ENCODE results near the gene SWAP70. TPM values are rescaled to one million over a fixed set of nuclear protein-coding genes. Genes with fewer than 3 reads are reported as not detected.

SWAP70 gene
- total RNA-seq, 2 donors from 2014 or later: 7.9 to 9.8 TPM

DNA sequence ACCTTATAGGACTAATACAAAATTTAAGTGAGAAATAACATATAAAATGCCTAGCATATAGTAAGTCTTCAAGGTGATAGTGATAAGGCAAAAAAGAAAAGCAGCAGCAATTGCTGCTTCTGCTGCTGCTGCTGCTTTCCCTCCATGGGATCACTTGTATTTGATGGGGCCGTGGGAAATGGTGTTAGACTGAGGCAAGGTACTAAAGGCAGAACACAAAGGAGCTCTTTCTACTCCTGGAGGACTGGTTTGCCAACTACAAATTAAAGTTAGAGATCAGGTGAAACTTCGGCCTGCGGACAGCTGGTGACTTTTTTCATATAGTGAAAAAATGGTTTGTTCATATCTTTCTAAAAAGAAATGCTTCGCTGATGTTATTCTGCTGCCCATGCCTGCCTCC is 46.3 kb downstream of the SWAP70 start:
- ATAC-seq (no peak), DNase-seq (ENCODE audit: low spot score) (no peak)
- no peaks in the 10 kb centered on the region for H3K9me3 Mint-ChIP-seq
- no peaks in the 10 kb centered on the region for H3K27me3 Mint-ChIP-seq
- no peak overlapping the region for H3K27ac Mint-ChIP-seq
- H3K4me1 Mint-ChIP-seq (ENCODE audit: low read depth in 2 of 2): peaks cover 0 to 4% of the 10 kb centered on the region in 2 donors
- no peaks in the 10 kb centered on the region for H3K36me3 Mint-ChIP-seq
- H3K4me3 Mint-ChIP-seq: no peak overlapping the region

DNA sequence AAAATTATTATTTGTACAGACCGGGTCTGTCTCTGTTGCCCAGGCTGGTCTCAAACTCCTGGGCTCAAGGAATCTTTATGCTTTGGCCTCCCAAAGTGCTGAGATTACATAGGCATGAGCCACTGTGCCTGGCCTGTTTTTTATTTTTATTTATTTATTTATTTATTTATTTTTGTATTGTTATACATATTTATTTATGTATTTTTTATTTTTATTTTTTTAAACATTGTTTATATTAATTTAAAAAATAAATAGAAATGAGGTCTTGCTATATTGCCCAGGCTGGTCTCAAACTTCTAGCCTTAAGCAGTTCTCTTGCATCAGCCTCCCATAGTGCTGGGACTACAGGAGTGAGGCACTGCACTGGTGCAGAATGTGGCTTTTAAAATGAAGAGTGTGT is 47.0 kb downstream of the SWAP70 start:
- ATAC-seq (no peak), DNase-seq (ENCODE audit: low spot score) (no peak)
- Mint-ChIP-seq H3K36me3 (no peaks in the 10 kb centered on the region), H3K27me3 (no peaks in the 10 kb centered on the region), H3K4me3 (no peak overlapping the region), H3K27ac (no peak overlapping the region), H3K4me1 (ENCODE audit: low read depth in 2 of 2) (peaks cover under 1 to 4% of the 10 kb centered on the region in 2 donors), H3K9me3 (no peaks in the 10 kb centered on the region)

DNA sequence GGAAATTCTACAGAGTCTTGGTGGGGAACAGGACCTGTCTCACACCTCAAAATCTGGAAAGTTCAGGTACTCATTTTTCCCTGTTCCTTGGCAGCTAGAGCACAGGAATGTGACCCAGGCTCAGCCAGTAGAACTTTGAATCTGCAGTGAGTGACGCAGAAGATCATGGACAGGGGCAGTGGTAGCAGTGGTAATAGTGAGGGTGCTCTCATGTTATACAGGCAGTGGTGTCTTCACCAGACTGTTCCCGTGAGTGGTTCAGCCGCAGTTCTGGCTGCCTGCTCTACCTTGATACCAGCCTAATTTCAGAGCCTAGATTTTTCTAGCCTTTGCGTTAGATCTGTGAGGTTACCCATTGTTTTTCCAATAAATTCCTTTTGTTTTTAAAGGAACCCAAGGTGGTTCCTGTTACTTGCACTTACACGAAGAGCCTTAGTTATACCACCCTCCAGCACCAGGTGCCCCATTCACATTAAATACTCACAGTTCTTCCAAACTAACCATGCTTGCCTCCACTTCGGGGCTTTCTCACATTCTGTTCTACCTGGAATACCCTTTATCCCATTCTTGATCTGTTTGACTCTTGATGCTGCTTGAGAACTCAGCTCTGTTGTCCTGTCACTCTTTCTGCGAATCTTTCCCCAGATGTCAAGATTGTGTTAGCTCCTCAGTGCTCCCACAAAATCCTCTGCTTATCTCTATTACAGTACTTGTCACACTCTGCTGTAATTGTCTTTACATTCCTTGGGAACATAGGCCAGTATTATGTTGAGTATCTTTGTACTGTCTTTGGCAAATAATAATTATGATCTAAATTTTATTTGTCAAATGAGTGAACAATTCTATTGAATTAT is 47.8 kb downstream of the SWAP70 start:
- Mint-ChIP-seq H3K27ac (no peak overlapping the region), H3K27me3 (no peaks in the 10 kb centered on the region), H3K36me3 (peaks cover 3% of the 10 kb centered on the region), H3K4me3 (no peak overlapping the region), H3K9me3 (peaks cover 2% of the 10 kb centered on the region), H3K4me1 (ENCODE audit: low read depth in 2 of 2) (peaks cover 7 to 9% of the 10 kb centered on the region in 2 donors)
- DNase-seq (ENCODE audit: low spot score) (no peak), ATAC-seq (no peak)

DNA sequence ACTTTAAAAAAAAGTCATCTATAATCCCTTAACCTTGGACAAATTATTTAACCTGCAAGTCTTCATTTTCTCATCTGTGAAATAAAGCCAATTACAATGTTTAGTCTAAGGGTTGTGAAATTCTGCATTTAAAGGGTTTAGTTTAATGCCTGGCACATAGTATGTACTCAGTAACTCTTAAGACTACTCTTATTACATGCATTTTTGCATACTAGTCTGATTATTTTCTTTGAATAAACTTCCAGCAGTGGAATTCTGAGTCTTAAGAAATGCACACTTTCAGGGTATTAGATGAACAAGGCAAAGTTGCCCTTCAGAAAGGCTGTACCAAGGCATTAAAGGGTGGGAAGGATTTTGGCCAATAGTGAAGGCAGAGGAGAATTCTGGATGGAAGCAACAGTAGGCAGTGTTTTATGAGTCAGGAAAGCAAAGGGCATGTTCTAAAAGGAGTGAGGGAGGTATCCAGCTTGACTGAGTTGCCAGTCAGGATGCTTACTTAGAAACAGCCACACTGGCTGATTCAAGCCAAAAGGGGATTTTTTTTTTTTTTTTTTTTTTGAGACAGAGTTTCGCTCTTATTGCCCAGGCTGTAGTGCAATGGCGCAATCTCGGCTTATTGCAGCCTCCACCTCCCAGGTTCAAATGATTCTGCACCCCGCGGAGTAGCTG is 50.5 kb downstream of the SWAP70 start:
- peaks cover 12 to 15% of the 10 kb centered on the region in 2 donors for H3K4me1 Mint-ChIP-seq (ENCODE audit: low read depth in 2 of 2)
- H3K27ac Mint-ChIP-seq: no peak overlapping the region
- H3K36me3 Mint-ChIP-seq: peaks cover 7% of the 10 kb centered on the region
- H3K27me3 Mint-ChIP-seq: no peaks in the 10 kb centered on the region
- peak overlapping the region; percentile 6 for H3K4me3 Mint-ChIP-seq
- ATAC-seq: peak in 1 of 2 donors; percentile 72
- no peak for DNase-seq (ENCODE audit: low spot score)
- peaks cover 3% of the 10 kb centered on the region for H3K9me3 Mint-ChIP-seq

DNA sequence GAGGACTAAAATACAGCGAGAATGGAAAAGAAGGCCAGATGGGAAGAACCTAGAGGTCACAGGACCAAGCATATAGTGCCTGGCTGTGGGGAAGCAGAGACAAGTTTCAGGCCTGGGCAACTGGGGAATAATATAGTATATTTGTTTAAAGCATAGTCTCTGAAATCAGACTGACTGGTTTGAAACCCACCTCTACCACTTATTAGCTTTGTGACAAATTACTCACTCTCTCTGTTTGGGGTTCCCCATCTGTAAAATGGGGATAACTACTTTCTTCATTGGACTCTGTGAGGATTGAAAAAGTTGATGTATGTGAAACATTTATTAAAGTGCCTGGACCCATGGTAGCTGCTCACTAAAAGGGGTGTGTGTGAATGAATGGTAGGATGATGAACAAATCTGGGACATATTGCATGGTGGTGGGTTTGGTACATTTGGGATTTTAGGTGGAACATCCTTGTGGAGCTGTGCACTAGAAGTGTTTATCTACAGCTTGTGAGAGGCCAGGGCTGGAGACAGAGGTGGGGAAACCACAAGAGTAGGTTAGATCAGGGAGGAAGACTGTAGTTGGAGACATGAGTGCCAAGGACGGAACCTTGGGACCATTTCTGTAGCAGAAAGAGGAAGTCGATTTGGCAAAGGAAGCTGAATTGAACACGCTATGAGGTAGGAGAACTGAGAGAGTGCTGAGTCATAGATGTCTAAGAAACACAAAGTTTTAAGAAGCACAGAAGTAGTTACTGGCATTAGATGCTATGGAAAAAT is 52.6 kb downstream of the SWAP70 start:
- Mint-ChIP-seq H3K27me3 (no peaks in the 10 kb centered on the region), H3K9me3 (peaks cover 3% of the 10 kb centered on the region), H3K27ac (peak overlapping the region; percentile 55 to 64), H3K4me3 (peak overlapping the region; percentile 61), H3K4me1 (ENCODE audit: low read depth in 2 of 2) (peaks cover 22 to 23% of the 10 kb centered on the region in 2 donors), H3K36me3 (peaks cover 7% of the 10 kb centered on the region)
- ATAC-seq (peak in 1 of 2 donors; percentile 45), DNase-seq (ENCODE audit: low spot score) (no peak)

DNA sequence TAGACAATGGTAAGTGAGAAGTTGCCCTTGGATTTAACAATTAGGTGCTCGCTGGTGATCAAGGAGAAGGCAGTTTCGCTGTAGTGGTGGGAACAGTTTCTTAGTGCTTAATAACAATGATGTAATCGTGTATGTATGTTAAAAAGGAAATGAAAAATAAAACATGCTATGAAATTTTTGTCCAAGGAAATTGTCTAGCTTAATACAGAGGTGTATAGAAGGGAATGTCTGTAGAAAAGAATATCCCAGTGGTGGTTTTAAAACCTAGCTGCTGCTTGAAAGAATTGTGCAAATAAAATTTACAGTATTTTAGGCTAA is 53.1 kb downstream of the SWAP70 start:
- ATAC-seq (no peak), DNase-seq (ENCODE audit: low spot score) (no peak)
- H3K27me3 Mint-ChIP-seq: no peaks in the 10 kb centered on the region
- H3K27ac Mint-ChIP-seq: peak overlapping the region; percentile 55 to 64
- peak overlapping the region; percentile 61 for H3K4me3 Mint-ChIP-seq
- peaks cover 7% of the 10 kb centered on the region for H3K36me3 Mint-ChIP-seq
- H3K9me3 Mint-ChIP-seq: peaks cover 3% of the 10 kb centered on the region
- peaks cover 22 to 23% of the 10 kb centered on the region in 2 donors for H3K4me1 Mint-ChIP-seq (ENCODE audit: low read depth in 2 of 2)

DNA sequence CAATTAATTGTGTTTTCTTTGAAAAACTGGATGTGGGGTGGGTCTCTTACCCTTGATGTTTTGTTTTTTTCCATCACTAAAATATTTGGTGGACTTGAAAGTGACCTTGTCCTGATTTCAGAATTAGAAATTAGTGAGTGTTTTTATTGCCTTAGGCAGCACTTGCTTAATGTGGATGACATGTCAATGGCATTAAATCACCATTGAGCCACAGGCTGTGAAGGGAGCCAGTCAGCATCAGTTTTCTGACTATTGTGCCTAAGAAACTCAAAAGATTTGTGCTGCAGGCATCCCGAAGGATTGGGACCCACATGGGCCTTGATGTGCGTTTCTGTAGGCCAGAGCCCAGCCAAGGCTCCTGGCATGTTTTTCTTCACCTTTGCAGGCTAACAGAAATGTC is 53.8 kb downstream of the SWAP70 start:
- no peak overlapping the region for H3K4me3 Mint-ChIP-seq
- peaks cover 3% of the 10 kb centered on the region for H3K9me3 Mint-ChIP-seq
- peaks cover 7% of the 10 kb centered on the region for H3K36me3 Mint-ChIP-seq
- H3K4me1 Mint-ChIP-seq (ENCODE audit: low read depth in 2 of 2): peaks cover 22 to 23% of the 10 kb centered on the region in 2 donors
- DNase-seq (ENCODE audit: low spot score) (no peak), ATAC-seq (no peak)
- H3K27me3 Mint-ChIP-seq: no peaks in the 10 kb centered on the region
- H3K27ac Mint-ChIP-seq: no peak overlapping the region

DNA sequence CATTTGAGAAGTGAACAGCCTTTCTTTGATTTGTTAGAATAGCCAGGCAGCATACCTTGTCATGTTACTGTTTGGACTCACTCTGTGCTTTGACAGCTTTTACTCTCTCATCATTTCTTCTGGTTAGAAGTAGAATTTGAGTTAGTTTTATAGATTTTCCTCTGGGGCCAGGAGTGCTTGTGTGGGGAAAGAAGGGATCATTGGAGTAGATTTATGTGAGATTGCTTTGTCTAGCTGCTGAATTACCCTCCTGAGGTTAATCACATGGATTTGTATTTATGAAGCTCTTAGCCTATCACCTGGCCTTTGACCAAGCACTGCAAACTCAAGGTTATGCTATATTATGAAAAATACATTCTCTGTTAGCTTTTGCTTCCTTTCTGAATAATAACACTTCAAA is 54.3 kb downstream of the SWAP70 start:
- ATAC-seq (no peak), DNase-seq (ENCODE audit: low spot score) (no peak)
- peaks cover 3% of the 10 kb centered on the region for H3K9me3 Mint-ChIP-seq
- H3K27ac Mint-ChIP-seq: no peak overlapping the region
- H3K36me3 Mint-ChIP-seq: peaks cover 7% of the 10 kb centered on the region
- H3K4me1 Mint-ChIP-seq (ENCODE audit: low read depth in 2 of 2): peaks cover 22 to 23% of the 10 kb centered on the region in 2 donors
- H3K4me3 Mint-ChIP-seq: no peak overlapping the region
- H3K27me3 Mint-ChIP-seq: no peaks in the 10 kb centered on the region

DNA sequence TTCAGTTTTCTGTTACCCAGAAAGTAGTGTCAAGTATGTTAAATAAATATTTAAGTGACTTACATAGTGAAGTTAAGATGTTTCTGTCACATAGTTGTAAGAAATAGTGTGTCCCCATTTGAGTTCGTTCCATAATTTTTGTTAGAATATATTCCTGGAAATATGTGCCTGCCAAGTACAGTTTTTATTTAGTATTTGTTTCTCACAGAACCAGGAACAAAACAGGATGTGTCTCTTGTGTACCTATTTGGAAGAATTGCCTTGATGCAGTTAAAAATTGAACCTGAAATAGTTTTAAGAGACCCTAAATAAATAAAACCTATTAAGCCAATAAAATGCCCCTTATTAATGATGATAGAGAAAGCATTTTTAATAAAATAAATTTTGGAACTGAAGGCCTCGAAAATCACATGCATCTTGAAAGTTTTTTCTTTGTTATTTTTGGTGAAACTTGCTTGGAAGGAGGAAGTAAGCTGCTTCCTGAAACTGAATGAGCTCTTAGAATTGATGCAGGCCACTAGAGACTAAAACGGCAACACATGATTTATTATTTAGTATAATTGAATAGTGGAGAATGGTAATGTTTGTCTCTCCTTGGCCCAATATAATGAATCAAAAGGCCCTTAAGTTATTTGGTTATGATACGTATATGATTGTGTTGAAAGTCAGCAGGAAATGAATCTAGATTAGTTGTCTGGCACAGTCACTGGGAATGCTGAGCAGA is 55.9 kb downstream of the SWAP70 start:
- peaks cover 18 to 23% of the 10 kb centered on the region in 2 donors for H3K4me1 Mint-ChIP-seq (ENCODE audit: low read depth in 2 of 2)
- ATAC-seq (no peak), DNase-seq (ENCODE audit: low spot score) (no peak)
- H3K27ac Mint-ChIP-seq: peak overlapping the region in 1 of 2 donors; percentile 12
- H3K4me3 Mint-ChIP-seq: no peak overlapping the region
- H3K36me3 Mint-ChIP-seq: peaks cover 7% of the 10 kb centered on the region
- H3K9me3 Mint-ChIP-seq: peaks cover 3% of the 10 kb centered on the region
- no peaks in the 10 kb centered on the region for H3K27me3 Mint-ChIP-seq

DNA sequence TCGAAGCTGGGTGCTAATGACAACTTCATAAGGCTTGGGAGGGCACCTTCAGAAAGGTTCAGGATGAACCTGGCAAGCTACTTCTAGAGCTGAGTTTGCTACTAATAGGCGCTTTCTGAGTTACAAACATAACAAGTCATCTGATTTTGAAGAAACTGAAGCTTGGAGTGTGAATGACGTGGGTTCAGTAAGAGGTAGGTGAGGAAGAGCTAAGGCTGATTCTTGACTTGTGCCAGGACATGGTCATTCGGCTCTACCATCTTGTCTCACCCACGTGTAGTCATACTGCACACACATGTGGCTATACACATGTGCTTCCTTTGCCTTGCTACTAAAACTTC is 56.4 kb downstream of the SWAP70 start:
- Mint-ChIP-seq H3K4me1 (ENCODE audit: low read depth in 2 of 2) (peaks cover 18 to 23% of the 10 kb centered on the region in 2 donors), H3K9me3 (peaks cover 3% of the 10 kb centered on the region), H3K4me3 (no peak overlapping the region), H3K27me3 (no peaks in the 10 kb centered on the region), H3K27ac (peak overlapping the region in 1 of 2 donors; percentile 12), H3K36me3 (peaks cover 7% of the 10 kb centered on the region)
- DNase-seq (ENCODE audit: low spot score): no peak
- ATAC-seq: no peak

DNA sequence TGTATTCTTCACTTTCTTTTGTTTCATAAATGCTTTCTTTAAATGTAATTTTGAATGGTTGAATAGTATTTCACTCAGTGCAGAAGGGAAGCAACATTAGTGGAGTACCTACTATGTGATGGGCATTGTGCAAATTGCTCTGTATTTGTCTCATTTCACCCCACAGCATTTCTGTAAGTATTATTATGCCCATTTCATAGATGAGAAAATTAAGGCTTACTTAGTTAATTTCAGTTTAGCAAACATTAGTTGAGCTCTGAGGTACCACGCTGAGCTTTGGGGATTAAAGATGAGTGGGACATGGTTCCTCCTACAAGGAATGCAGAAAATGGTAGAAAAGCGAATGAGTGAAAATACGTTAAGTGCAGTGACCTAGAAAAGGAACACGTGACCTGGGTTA is 58.1 kb downstream of the SWAP70 start:
- Mint-ChIP-seq H3K4me3 (no peak overlapping the region), H3K9me3 (no peaks in the 10 kb centered on the region), H3K36me3 (peaks cover under 1% of the 10 kb centered on the region), H3K27me3 (no peaks in the 10 kb centered on the region), H3K27ac (no peak overlapping the region), H3K4me1 (ENCODE audit: low read depth in 2 of 2) (peaks cover 10 to 11% of the 10 kb centered on the region in 2 donors)
- DNase-seq (ENCODE audit: low spot score) (no peak), ATAC-seq (no peak)

DNA sequence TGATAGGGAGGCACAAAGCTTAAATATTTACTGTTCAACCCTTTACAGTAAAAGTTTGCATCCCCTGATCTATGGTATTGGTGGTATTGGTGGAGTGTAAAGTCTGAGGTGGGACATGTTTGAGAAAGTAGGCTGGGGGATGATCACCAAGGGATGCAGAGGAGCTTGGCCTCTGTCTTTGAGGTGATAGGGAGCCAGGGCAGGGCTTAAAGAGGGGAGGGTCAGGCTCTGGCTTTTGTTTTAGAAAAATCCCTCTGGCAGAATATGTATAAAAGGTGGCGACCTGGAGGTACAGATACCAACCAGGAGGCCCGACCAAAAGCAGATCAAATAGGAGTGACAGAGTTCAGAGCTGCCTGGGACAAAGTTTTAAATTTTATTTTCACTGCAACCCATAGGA is 59.0 kb downstream of the SWAP70 start:
- Mint-ChIP-seq H3K27me3 (no peaks in the 10 kb centered on the region), H3K27ac (peak overlapping the region in 1 of 2 donors; percentile 24), H3K4me3 (no peak overlapping the region), H3K36me3 (no peaks in the 10 kb centered on the region), H3K4me1 (ENCODE audit: low read depth in 2 of 2) (peaks cover 8 to 10% of the 10 kb centered on the region in 2 donors), H3K9me3 (no peaks in the 10 kb centered on the region)
- ATAC-seq (no peak), DNase-seq (ENCODE audit: low spot score) (no peak)

DNA sequence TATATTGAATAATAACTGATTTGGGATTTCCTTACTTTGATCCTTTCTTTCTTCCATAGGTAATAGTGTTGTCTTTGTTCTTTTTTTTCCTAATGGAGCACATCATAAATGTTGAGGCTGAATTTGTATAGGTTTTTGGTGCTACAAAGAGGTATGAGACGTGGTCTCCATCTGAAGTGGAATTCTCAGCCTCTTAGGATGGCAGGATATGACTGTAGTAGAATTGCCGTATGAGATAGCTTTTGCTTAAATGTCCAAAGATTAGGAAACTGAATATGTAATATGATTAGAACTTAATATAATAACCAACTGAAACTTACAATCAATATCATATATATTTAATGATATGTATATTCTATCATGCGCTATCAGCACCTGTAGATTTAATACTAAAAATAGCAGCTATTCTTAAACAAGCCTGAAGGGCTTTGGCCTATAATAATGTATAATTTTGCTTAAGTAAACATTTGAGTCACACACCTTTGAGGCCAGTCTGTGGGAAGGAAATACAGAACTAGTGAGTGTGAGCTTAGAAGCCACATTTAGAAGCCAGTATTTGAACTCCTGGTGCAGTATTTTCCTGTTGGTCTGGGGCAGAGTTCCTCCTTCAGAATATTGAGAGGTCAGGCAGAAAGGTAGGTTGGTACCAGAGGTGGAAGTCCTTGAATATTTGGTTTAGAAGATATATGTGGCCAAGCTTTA is 62.6 kb downstream of the SWAP70 start:
- H3K27me3 Mint-ChIP-seq: no peaks in the 10 kb centered on the region
- no peaks in the 10 kb centered on the region for H3K4me1 Mint-ChIP-seq (ENCODE audit: low read depth in 2 of 2)
- ATAC-seq (no peak), DNase-seq (ENCODE audit: low spot score) (no peak)
- H3K4me3 Mint-ChIP-seq: no peak overlapping the region
- H3K36me3 Mint-ChIP-seq: no peaks in the 10 kb centered on the region
- no peak overlapping the region for H3K27ac Mint-ChIP-seq
- no peaks in the 10 kb centered on the region for H3K9me3 Mint-ChIP-seq
